Neural cell (in vitro differentiated cells): ENCODE data around the gene PTPRK. TPM values are rescaled to one million over a fixed set of nuclear protein-coding genes. Genes with fewer than 3 reads are reported as not detected.

ENCODE experiments used
- H2AFZ ChIP-seq: fragments of 200-600, 300-800 bp; sonication (generic), shearing (Covaris generic); 2 replicates; pipeline ENCODE4 v1.6.0; 2014; ENCODE audit warnings: low read depth, mild to moderate bottlenecking, antibody characterized with exemption, low read length, moderate library complexity
- H3F3A ChIP-seq: fragments of 200-600 bp; shearing (Covaris generic); 2 replicates; pipeline ENCODE4 v1.6.1; 2016; ENCODE audit warnings: mild to moderate bottlenecking, moderate library complexity, mixed read lengths, antibody characterized with exemption, low read length; ENCODE audit not compliant: insufficient read depth, poor library complexity, severe bottlenecking
- H3K27ac ChIP-seq: fragments of 200-600, 300-800 bp; sonication (generic), shearing (Covaris generic); 2 replicates; pipeline ENCODE4 v1.5.1; 2014; ENCODE audit warnings: mild to moderate bottlenecking, low read length, moderate library complexity
- H3K27me3 ChIP-seq: fragments of 300-800, 200-600 bp; sonication (generic), shearing (Covaris generic); 2 replicates; pipeline ENCODE4 v1.6.0; 2014; ENCODE audit warnings: mild to moderate bottlenecking, low read depth, low read length, moderate library complexity; ENCODE audit not compliant: insufficient read depth
- H3K36me3 ChIP-seq: fragments of 300-800, 200-600 bp; sonication (generic), shearing (Covaris generic); 2 replicates; pipeline ENCODE4 v1.5.1; 2014; ENCODE audit warnings: mild to moderate bottlenecking, antibody characterized with exemption, low read length, moderate library complexity; ENCODE audit not compliant: insufficient read depth
- H3K4me2 ChIP-seq: fragments of 300-800, 200-600 bp; sonication (generic), shearing (Covaris generic); 2 replicates; pipeline ENCODE4 v1.6.0; 2014; ENCODE audit warnings: mild to moderate bottlenecking, low read length
- H3K4me3 ChIP-seq: fragments of 300-800, 200-600 bp; sonication (generic), shearing (Covaris generic); 2 replicates; pipeline ENCODE4 v1.5.1; 2014; ENCODE audit warnings: mild to moderate bottlenecking, low read length, moderate library complexity
- H3K79me2 ChIP-seq: fragments of 200-600 bp; shearing (Covaris generic); replicated peaks from 2 replicates; pipeline ENCODE4 v1.6.0; 2014; ENCODE audit warnings: mild to moderate bottlenecking, low read length, moderate library complexity; ENCODE audit not compliant: insufficient read depth
- H3K9ac ChIP-seq: fragments of 300-800, 200-600 bp; sonication (generic), shearing (Covaris generic); 2 replicates; pipeline ENCODE4 v1.6.1; 2016; ENCODE audit warnings: mild to moderate bottlenecking, low read length, mixed read lengths
- H3K9me2 ChIP-seq: fragments of 200-600 bp; shearing (Covaris generic); 2 replicates; pipeline ENCODE4 v1.6.1; 2016; ENCODE audit warnings: mild to moderate bottlenecking, low read length, mixed read lengths; ENCODE audit not compliant: insufficient read depth
- H3K9me3 ChIP-seq: fragments of 200-600, 300-800 bp; sonication (generic), shearing (Covaris generic); 2 replicates; pipeline ENCODE4 v1.6.1; 2016; ENCODE audit warnings: mild to moderate bottlenecking, mixed run types, low read length, moderate library complexity, mixed read lengths
- H4K20me1 ChIP-seq: fragments of 200-600 bp; shearing (Covaris generic); 2 replicates; pipeline ENCODE4 v1.6.1; 2016; ENCODE audit warnings: mild to moderate bottlenecking, mixed run types; ENCODE audit not compliant: insufficient read depth
- CTCF ChIP-seq: fragments of 450-650 bp; IDR thresholded peaks from 2 replicates; pipeline ENCODE4 v1.5.1; 2014; ENCODE audit warnings: antibody characterized with exemption, mild to moderate bottlenecking, moderate library complexity; ENCODE audit not compliant: poor library complexity, severe bottlenecking
- EP300 ChIP-seq: fragments of 450-650 bp; conservative IDR thresholded peaks from 2 replicates; pipeline ENCODE4 v1.6.1; 2014; ENCODE audit warnings: antibody characterized with exemption, mild to moderate bottlenecking, moderate library complexity; ENCODE audit not compliant: poor library complexity, severe bottlenecking
- EZH2 ChIP-seq: fragments of 200-600, 300-800 bp; shearing (Covaris generic), sonication (generic); IDR thresholded peaks from 2 replicates; pipeline ENCODE4 v1.6.1; 2014; ENCODE audit warnings: antibody characterized with exemption, low read length, borderline replicate concordance, mild to moderate bottlenecking; ENCODE audit not compliant: insufficient read depth, poor library complexity, severe bottlenecking
- MXI1 ChIP-seq: fragments of 450-650 bp; conservative IDR thresholded peaks from 2 replicates; pipeline ENCODE4 v1.6.1; 2014; ENCODE audit warnings: antibody characterized with exemption, mild to moderate bottlenecking; ENCODE audit not compliant: poor library complexity, severe bottlenecking
- POLR2AphosphoS5 ChIP-seq: IDR thresholded peaks from 2 replicates; pipeline ENCODE4 v1.6.1; 2012
- RAD21 ChIP-seq: fragments of 450-650 bp; conservative IDR thresholded peaks from 2 replicates; pipeline ENCODE4 v1.6.1; 2014; ENCODE audit warnings: antibody characterized with exemption, mild to moderate bottlenecking, moderate library complexity
- REST ChIP-seq: IDR thresholded peaks from 2 replicates; pipeline ENCODE4 v1.6.1; 2012; ENCODE audit warnings: borderline replicate concordance
- SMC3 ChIP-seq: fragments of 450-650 bp; conservative IDR thresholded peaks from 2 replicates; pipeline ENCODE4 v1.6.1; 2014; ENCODE audit warnings: antibody characterized with exemption, mild to moderate bottlenecking, moderate library complexity; ENCODE audit not compliant: poor library complexity
- TAF1 ChIP-seq: IDR thresholded peaks from 2 replicates; pipeline ENCODE4 v1.6.1; 2012; ENCODE audit warnings: low read depth
- polyA plus RNA-seq: library from polyadenylated mRNA; depleted of rRNA; stranded (reverse); fragments of >200 nt; gene quantifications from 2 replicates; pipeline ENCODE4 v1.2.3, GENCODE V29; 2014

Gene PTPRK
- polyA plus RNA-seq, 1 donor from 2014 or later = 10.4 TPM

- Histone ChIP-seq H2AFZ (no peak overlapping the region), H4K20me1 (no peaks in the 10 kb centered on the region), H3K4me3 (no peak overlapping the region), H3K9me2 (no peaks in the 10 kb centered on the region), H3K9ac (no peak overlapping the region), H3K79me2 (no peaks in the 10 kb centered on the region), H3F3A (no peaks in the 10 kb centered on the region), H3K4me2 (no peak overlapping the region), H3K9me3 (no peaks in the 10 kb centered on the region), H3K27ac (no peak overlapping the region), H3K36me3 (no peaks in the 10 kb centered on the region), H3K27me3 (no peaks in the 10 kb centered on the region)
- TF ChIP-seq REST = no peak
- no peak for TF ChIP-seq POLR2AphosphoS5
- no peak for TF ChIP-seq MXI1
- TF ChIP-seq EZH2 = no peak
- TF ChIP-seq SMC3 = no peak
- TF ChIP-seq RAD21 = no peak
These were observed 124.8 kb downstream of the PTPRK start for GRCh38 chr6:128395596-128395995.

GRCh38 chr6:128395188-128395587 lies 125.2 kb downstream of the PTPRK start:
- H3K79me2 ChIP-seq = no peaks in the 10 kb centered on the region
- H3K9me3 ChIP-seq = no peaks in the 10 kb centered on the region
- H3K9ac ChIP-seq = no peak overlapping the region
- H3K9me2 ChIP-seq = no peaks in the 10 kb centered on the region
- no peak overlapping the region for H2AFZ ChIP-seq
- H3K4me2 ChIP-seq = no peak overlapping the region
- H3K27me3 ChIP-seq = no peaks in the 10 kb centered on the region
- no peaks in the 10 kb centered on the region for H3F3A ChIP-seq
- no peak overlapping the region for H3K4me3 ChIP-seq
- no peaks in the 10 kb centered on the region for H3K36me3 ChIP-seq
- no peaks in the 10 kb centered on the region for H4K20me1 ChIP-seq
- H3K27ac ChIP-seq = no peak overlapping the region
- no peak for TF ChIP-seq REST
- no peak for TF ChIP-seq EP300
- TF ChIP-seq RAD21 = no peak
- TF ChIP-seq SMC3 = no peak
- TF ChIP-seq MXI1 = no peak
- no peak for TF ChIP-seq EZH2
- TF ChIP-seq TAF1 = no peak
- TF ChIP-seq POLR2AphosphoS5 = no peak
- TF ChIP-seq CTCF = no peak
